ENCODE measurements around the gene CPVL.
A peak's percentile ranks its signal among the peaks of the same experiment; 100 is the strongest.

Gene CPVL

DNA sequence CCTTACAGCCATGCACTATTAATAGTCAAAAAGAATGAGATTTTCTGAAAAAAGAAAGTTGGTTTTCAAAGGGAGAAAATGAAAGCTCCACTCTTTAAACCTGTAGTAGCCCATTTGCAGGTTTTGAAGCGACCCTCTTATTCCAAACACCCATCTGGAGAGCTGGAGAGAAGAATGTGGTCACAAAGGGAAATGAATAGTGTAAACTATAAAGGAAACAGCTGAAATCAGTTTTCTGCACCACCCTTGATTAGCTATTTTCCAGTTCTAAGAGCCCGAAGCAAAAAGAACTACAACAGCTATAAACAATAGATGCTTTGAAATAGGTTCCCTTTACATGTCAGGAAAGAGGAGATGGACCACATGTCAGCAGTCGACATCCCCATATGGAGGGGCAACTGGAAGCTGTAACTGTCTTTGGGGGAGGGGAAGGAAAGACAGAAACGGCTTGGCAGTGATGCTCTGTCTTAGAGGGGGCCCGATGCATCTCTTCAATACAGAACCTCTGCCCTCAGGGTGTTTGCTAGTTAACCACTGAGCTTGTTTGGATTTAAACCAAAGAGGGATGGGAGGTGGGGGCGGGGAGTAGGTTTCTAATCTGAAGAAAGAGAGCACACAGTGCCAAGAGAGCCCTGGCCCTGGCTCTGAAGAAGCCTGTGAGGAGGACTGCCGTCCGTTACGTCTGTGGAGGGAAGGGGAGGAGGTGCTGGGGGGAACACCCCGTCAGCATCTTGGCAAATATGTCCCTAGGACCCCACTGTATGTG lies 55.3 kb downstream of the CPVL start:
- H3K27ac Mint-ChIP-seq = peak overlapping the region; percentile 96 to 100 (median 99)
- H3K27me3 Mint-ChIP-seq (ENCODE audit: low read depth) = no peaks in the 10 kb centered on the region
- H3K4me3 Mint-ChIP-seq = peak overlapping the region; percentile 54 to 84 (median 64)
- H3K4me1 Mint-ChIP-seq = peaks cover 62% of the 10 kb centered on the region
- TF ChIP-seq, protein P1, sequence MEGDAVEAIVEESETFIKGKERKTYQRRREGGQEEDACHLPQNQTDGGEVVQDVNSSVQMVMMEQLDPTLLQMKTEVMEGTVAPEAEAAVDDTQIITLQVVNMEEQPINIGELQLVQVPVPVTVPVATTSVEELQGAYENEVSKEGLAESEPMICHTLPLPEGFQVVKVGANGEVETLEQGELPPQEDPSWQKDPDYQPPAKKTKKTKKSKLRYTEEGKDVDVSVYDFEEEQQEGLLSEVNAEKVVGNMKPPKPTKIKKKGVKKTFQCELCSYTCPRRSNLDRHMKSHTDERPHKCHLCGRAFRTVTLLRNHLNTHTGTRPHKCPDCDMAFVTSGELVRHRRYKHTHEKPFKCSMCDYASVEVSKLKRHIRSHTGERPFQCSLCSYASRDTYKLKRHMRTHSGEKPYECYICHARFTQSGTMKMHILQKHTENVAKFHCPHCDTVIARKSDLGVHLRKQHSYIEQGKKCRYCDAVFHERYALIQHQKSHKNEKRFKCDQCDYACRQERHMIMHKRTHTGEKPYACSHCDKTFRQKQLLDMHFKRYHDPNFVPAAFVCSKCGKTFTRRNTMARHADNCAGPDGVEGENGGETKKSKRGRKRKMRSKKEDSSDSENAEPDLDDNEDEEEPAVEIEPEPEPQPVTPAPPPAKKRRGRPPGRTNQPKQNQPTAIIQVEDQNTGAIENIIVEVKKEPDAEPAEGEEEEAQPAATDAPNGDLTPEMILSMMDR (IDR thresholded peaks at IDR 0.05; ENCODE audit: unreplicated experiment in 3 of 3) = no peak
- no peaks in the 10 kb centered on the region for H3K9me3 Mint-ChIP-seq
- peaks cover 3% of the 10 kb centered on the region for H3K36me3 Mint-ChIP-seq (ENCODE audit: low read depth)

DNA sequence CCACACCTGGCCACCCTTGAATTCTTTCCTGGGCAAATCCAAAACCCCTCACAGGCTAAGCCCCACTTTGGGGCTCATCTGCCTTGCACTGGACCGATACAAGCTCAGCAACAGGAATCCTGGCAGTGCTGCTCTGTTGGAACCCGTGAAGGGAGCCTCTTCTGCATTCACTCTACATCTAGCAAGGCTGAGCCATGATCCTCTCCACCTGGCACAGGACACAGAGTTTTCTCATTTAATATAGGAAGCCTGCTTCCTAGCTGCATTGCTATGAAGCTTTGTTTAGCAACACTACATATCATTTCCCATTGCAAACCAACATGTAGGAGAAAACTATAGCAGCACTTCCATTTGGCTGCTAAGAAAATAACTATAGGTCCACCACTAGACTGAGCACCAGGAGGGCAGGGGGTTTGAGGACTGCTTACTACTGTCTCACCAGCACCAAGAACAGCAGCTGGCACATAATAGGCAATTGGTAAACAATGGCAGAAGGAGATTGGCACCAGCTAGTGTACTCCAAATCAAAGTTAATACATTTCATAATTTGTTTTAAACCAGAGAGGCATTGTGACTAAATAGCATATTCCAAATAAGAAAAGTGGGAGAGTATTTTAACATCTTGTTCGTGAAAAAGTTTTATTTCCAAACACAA lies 56.1 kb downstream of the CPVL start:
- Mint-ChIP-seq H3K9me3 (no peaks in the 10 kb centered on the region), H3K27me3 (ENCODE audit: low read depth) (no peaks in the 10 kb centered on the region), H3K27ac (peak overlapping the region; percentile 96 to 100 (median 99)), H3K4me1 (peaks cover 59% of the 10 kb centered on the region), H3K36me3 (ENCODE audit: low read depth) (peaks cover 3% of the 10 kb centered on the region), H3K4me3 (peak overlapping the region in 2 of 3 experiments; percentile 40 to 62)
- TF ChIP-seq, protein P1 (IDR thresholded peaks at IDR 0.05; ENCODE audit: unreplicated experiment in 3 of 3) = no peak

DNA sequence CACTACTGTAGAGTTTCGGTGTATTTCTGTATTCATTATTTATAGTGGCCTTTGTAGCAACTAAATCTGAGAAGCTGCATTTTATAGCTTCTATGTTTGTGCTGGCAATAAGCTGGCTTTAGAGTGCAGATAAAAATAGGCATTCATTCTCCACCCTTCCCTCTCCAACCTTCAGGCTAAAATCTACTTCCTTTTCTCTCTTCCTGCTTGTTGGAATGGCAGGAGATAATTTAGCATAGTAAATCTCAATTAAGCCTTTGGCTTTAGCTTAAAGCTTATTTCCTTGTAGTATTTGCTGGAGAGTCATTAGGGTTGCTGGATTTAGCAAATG lies 58.5 kb downstream of the CPVL start:
- no peaks in the 10 kb centered on the region for H3K36me3 Mint-ChIP-seq (ENCODE audit: low read depth)
- H3K4me3 Mint-ChIP-seq = no peak overlapping the region
- TF ChIP-seq, protein P1 (IDR thresholded peaks at IDR 0.05; ENCODE audit: unreplicated experiment in 3 of 3) = no peak
- peaks cover 56% of the 10 kb centered on the region for H3K4me1 Mint-ChIP-seq
- H3K27me3 Mint-ChIP-seq (ENCODE audit: low read depth) = peaks cover 8% of the 10 kb centered on the region
- H3K9me3 Mint-ChIP-seq = no peaks in the 10 kb centered on the region
- peak overlapping the region; percentile 81 to 91 (median 83) for H3K27ac Mint-ChIP-seq

DNA sequence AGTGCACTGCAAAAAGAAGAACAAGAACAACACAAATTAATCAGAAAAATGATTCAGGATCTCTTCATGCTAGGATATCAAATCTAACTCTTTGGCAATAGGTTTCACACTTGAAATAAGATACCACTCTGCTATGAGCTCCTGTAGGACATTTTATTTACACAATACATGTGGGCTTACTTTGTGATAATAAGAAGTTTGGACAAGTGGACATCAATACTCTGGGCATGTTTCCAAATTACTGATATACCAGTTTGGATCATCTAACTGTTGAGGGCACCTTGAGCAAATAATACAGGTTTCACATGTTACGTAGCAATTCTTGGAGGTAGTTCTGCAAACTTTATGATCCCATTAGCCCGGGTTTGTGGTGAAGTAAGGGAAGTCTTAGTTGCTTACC lies 59.8 kb downstream of the CPVL start:
- Mint-ChIP-seq H3K4me1 (peaks cover 46% of the 10 kb centered on the region), H3K36me3 (ENCODE audit: low read depth) (no peaks in the 10 kb centered on the region), H3K4me3 (no peak overlapping the region), H3K27ac (peak overlapping the region; percentile 33 to 91 (median 70)), H3K9me3 (no peaks in the 10 kb centered on the region), H3K27me3 (ENCODE audit: low read depth) (peaks cover 8% of the 10 kb centered on the region)
- TF ChIP-seq, protein P1 (IDR thresholded peaks at IDR 0.05; ENCODE audit: unreplicated experiment in 3 of 3) = no peak

DNA sequence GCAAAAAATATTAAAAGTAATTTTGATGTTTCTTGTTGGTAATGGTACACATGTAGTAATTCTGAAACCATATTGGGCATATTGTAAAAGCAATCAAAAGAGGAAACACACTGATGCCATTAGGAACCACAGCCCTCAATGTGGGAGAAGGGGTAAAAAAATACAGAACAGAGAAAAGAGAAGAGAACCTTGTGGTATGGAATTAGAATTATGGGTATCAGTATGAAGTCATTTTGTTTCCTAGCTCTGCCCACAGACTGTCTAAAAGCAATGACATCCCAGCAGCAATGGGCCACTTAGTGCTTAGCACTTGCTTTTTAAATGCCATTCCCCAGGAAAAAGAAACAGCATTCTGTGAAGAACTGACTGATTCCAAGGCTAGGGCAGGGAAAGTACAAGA lies 61.5 kb downstream of the CPVL start:
- no peak overlapping the region for H3K27ac Mint-ChIP-seq

More for the DNA sequence above, 61.5 kb downstream of the CPVL start:
- Mint-ChIP-seq H3K4me1 (peaks cover 42% of the 10 kb centered on the region), H3K4me3 (no peak overlapping the region), H3K27me3 (ENCODE audit: low read depth) (peaks cover 8% of the 10 kb centered on the region), H3K36me3 (ENCODE audit: low read depth) (no peaks in the 10 kb centered on the region), H3K9me3 (no peaks in the 10 kb centered on the region)
- TF ChIP-seq, protein P1 (IDR thresholded peaks at IDR 0.05; ENCODE audit: unreplicated experiment in 3 of 3) = no peak

All from nephron (organoid).